Breast epithelium (tissue), 3 donors: ENCODE data around the gene IQCN.

Experiments
- CTCF ChIP-seq, 3 donors: fragments of 450-650 bp; IDR thresholded peaks; one replicate each; pipeline ENCODE4 v1.5.1; 2016 to 2017; ENCODE audit warnings: antibody characterized with exemption in 3 of 3, mild to moderate bottlenecking in 3 of 3, moderate library complexity in 3 of 3
- POLR2A ChIP-seq: fragments of 450-650 bp; IDR thresholded peaks from one replicate; pipeline ENCODE4 v1.6.1; 2016; ENCODE audit warnings: antibody characterized with exemption, mild to moderate bottlenecking, moderate library complexity
- POLR2AphosphoS5 ChIP-seq, 3 donors: sonication (generic); formaldehyde crosslinking; IDR thresholded peaks; one replicate each; pipeline ENCODE4 v1.6.1; 2017; ENCODE audit warnings: antibody characterized with exemption in 3 of 3

GRCh38 chr19:18245297-18245696 lies 29.0 kb downstream of the IQCN start:
- TF ChIP-seq CTCF (IDR thresholded peaks at IDR 0.05) = no peak
- no peak for TF ChIP-seq POLR2A
- TF ChIP-seq POLR2AphosphoS5 (IDR thresholded peaks at IDR 0.05) = no peak
